HG03103 (cell line): ENCODE results near the gene GLIPR2.
"Not testable (repeated sequence)": the region's sequence is repeated elsewhere in the genome, so short reads cannot be mapped to it uniquely, and the experiment has no call there.

Source experiments
- ATAC-seq: cut with Tn5 transposase; IDR thresholded peaks from one replicate; pipeline ENCODE4 v1.9.1; 2021; ENCODE audit warnings: low read depth; ENCODE audit not compliant: unreplicated experiment

The GLIPR2 gene

GRCh38 chr9:36121971-36122370 is 14.6 kb upstream of the GLIPR2 start:
- ATAC-seq, result no peak

GRCh38 chr9:36123515-36123914 is 13.0 kb upstream of the GLIPR2 start:
- ATAC-seq, result no peak

- no peak for ATAC-seq
Measured at GRCh38 chr9:36125062-36125855, 11.3 kb upstream of the GLIPR2 start.

GRCh38 chr9:36126016-36126730 is 10.4 kb upstream of the GLIPR2 start:
- no peak for ATAC-seq

- ATAC-seq, result no peak
Measured at GRCh38 chr9:36127652-36128244, 8.8 kb upstream of the GLIPR2 start.

GRCh38 chr9:36128349-36128748 is 8.2 kb upstream of the GLIPR2 start:
- no peak for ATAC-seq

- no peak for ATAC-seq
Measured at GRCh38 chr9:36129139-36129538, 7.4 kb upstream of the GLIPR2 start.

GRCh38 chr9:36131666-36132065 is 4.9 kb upstream of the GLIPR2 start:
- not testable (repeated sequence) for ATAC-seq

- no peak for ATAC-seq
Measured at GRCh38 chr9:36132086-36132485, 4.4 kb upstream of the GLIPR2 start.

GRCh38 chr9:36134761-36135505 is 1.6 kb upstream of the GLIPR2 start:
- ATAC-seq, result no peak

GRCh38 chr9:36135741-36136271 is 727 bp upstream of the GLIPR2 start:
- no peak for ATAC-seq

- ATAC-seq, result peak; percentile 30
Measured at GRCh38 chr9:36136894-36137391, 410 bp downstream of the GLIPR2 start.

- no peak for ATAC-seq
Measured at GRCh38 chr9:36137392-36138004, 965 bp downstream of the GLIPR2 start.

GRCh38 chr9:36138496-36138895 is 2.0 kb downstream of the GLIPR2 start:
- no peak for ATAC-seq

GRCh38 chr9:36138901-36139300 is 2.4 kb downstream of the GLIPR2 start:
- ATAC-seq, result no peak

GRCh38 chr9:36140086-36141084 is 3.9 kb downstream of the GLIPR2 start:
- ATAC-seq, result no peak

GRCh38 chr9:36141288-36141687 is 4.8 kb downstream of the GLIPR2 start:
- ATAC-seq, result no peak

- ATAC-seq, result no peak
Measured at GRCh38 chr9:36141761-36142160, 5.2 kb downstream of the GLIPR2 start.
